Measurements from ENCODE around the gene UBL4A.

DNA sequence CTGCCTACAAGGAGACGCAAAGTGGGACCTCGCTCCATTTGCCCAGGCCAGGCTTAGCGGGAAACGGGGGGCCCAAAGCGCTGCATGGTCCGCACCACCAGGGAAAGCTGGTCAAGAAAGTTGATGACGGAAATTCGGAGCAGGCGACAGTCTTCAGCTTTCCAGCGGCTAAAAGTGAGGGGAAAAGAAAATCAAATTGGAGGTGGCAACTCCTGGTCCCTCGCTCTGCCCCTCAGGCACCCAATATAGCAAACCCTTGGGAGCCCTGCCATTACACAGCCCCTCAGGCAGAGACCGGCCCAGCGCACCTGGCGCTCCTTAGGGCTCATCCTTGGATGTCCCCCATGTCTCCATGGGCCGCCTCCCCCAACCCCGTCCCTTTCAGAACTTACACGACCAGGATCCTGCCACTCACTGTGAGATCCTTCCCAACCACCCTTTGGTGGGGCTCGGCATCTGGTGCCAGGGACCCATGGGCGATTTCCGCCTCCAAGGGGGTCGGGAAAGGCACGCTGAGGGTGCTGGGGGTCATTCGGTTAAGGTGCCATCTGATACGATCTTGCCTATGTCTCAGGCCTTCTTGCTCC lies 8.4 kb downstream of the UBL4A start:
- TF ChIP-seq, protein P1, sequence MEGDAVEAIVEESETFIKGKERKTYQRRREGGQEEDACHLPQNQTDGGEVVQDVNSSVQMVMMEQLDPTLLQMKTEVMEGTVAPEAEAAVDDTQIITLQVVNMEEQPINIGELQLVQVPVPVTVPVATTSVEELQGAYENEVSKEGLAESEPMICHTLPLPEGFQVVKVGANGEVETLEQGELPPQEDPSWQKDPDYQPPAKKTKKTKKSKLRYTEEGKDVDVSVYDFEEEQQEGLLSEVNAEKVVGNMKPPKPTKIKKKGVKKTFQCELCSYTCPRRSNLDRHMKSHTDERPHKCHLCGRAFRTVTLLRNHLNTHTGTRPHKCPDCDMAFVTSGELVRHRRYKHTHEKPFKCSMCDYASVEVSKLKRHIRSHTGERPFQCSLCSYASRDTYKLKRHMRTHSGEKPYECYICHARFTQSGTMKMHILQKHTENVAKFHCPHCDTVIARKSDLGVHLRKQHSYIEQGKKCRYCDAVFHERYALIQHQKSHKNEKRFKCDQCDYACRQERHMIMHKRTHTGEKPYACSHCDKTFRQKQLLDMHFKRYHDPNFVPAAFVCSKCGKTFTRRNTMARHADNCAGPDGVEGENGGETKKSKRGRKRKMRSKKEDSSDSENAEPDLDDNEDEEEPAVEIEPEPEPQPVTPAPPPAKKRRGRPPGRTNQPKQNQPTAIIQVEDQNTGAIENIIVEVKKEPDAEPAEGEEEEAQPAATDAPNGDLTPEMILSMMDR (IDR thresholded peaks at IDR 0.05; ENCODE audit: extremely low read depth in 1 of 2, insufficient read depth in 1 of 2, low read depth in 1 of 2, low read length in 2 of 2), result no peak
- TF ChIP-seq MAX (IDR thresholded peaks at IDR 0.05; ENCODE audit: insufficient read depth, insufficient read length) (no peak), EZH2 (IDR thresholded peaks at IDR 0.05; ENCODE audit: borderline replicate concordance, low read depth, low read length, severe bottlenecking) (no peak)
